Measurements from ENCODE around the gene BIN2.

BIN2 gene

GRCh38 chr12:51253276-51253675 is 70.7 kb downstream of the BIN2 start:
- H3K4me1 ChIP-seq (ENCODE audit: insufficient read depth, low read length): no peaks in the 10 kb centered on the region

DNA sequence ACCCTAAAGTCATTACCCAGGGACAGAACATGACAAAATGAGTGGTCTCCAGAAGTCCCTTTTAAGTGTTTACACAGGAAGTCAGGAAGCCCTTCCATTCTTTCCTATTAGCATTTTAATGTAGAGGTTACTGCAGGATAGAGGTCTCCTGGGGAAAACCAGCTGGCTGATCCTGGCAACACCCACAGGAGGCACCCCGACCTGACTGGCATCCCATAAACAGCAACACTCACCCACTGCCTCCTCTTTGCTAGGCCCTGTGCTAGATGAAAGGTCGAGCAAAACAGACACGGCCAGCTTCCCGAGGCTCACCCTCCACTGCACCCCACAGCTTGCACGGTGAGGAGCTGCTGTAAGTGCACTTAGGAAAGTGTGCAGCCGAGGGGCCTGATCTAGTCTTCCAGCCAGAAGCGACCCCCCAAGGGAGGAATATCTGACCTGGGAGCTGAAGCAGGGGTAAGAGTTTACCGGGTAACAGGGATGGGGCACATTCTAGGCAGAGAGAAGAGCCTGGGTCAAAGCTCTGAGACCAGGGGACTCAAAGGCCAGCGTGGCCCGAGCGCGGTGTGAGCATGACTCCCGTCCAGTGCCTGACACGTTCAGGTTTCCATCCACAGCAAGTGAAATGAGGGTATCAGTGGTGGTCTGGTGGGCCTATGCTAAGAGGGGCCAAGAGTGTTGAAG is 76.3 kb downstream of the BIN2 start:
- H2AFZ ChIP-seq (ENCODE audit: low read depth, low read length): no peak overlapping the region
- no peak overlapping the region for H3K4me3 ChIP-seq (ENCODE audit: low read length)
- peaks cover 11% of the 10 kb centered on the region for H3K36me3 ChIP-seq (ENCODE audit: insufficient read depth, low read length)
- H3K9me3 ChIP-seq (ENCODE audit: low read length): no peaks in the 10 kb centered on the region
- peaks cover 6% of the 10 kb centered on the region for H3K4me1 ChIP-seq (ENCODE audit: insufficient read depth, low read length)
- no peaks in the 10 kb centered on the region for H3K27me3 ChIP-seq (ENCODE audit: insufficient read depth, low read length)

More at GRCh38 chr12:51253276-51253675, 70.7 kb downstream of the BIN2 start:
- Histone ChIP-seq H3K36me3 (ENCODE audit: insufficient read depth, low read length) (no peaks in the 10 kb centered on the region), H3K4me3 (ENCODE audit: low read length) (no peak overlapping the region), H3K9me3 (ENCODE audit: low read length) (no peaks in the 10 kb centered on the region), H2AFZ (ENCODE audit: low read depth, low read length) (no peak overlapping the region), H3K27me3 (ENCODE audit: insufficient read depth, low read length) (no peaks in the 10 kb centered on the region)

DNA sequence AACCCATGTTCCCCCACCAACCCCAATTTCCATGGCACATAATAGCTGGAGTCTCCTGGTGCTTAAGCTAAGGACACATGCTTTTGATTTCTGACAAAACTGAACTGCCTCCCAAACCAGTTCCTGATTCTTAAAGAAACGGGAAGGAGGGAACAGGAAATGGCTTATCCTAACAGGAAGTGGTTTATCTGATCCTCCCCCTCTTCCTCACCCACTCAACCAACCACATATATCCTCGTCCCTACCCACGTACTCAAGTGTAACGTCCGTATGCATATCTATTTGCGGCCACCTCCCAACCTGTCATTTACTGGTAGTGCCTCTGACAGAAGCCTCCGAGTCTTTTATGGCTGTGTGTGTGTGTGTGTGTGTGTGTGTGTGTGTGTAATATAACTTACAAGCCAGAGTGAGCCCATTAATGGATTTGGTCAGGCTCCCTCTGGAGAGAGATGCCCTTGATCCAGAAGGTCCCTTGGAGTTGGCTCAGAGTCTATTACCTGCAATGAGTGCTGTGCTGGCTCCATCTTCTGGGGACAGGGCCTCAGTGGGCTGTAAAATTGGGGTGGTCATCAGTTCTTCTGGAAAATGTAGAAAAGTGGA is 77.6 kb downstream of the BIN2 start:
- no peaks in the 10 kb centered on the region for H3K27me3 ChIP-seq (ENCODE audit: insufficient read depth, low read length)
- H3K4me3 ChIP-seq (ENCODE audit: low read length): no peak overlapping the region
- peaks cover 23% of the 10 kb centered on the region for H3K36me3 ChIP-seq (ENCODE audit: insufficient read depth, low read length)
- no peaks in the 10 kb centered on the region for H3K9me3 ChIP-seq (ENCODE audit: low read length)
- H3K4me1 ChIP-seq (ENCODE audit: insufficient read depth, low read length): peaks cover 6% of the 10 kb centered on the region
- no peak overlapping the region for H2AFZ ChIP-seq (ENCODE audit: low read depth, low read length)

GRCh38 chr12:51245476-51246253 is 78.3 kb downstream of the BIN2 start:
- no peaks in the 10 kb centered on the region for H3K27me3 ChIP-seq (ENCODE audit: insufficient read depth, low read length)
- no peak overlapping the region for H2AFZ ChIP-seq (ENCODE audit: low read depth, low read length)
- peaks cover 6% of the 10 kb centered on the region for H3K4me1 ChIP-seq (ENCODE audit: insufficient read depth, low read length)
- no peak overlapping the region for H3K4me3 ChIP-seq (ENCODE audit: low read length)
- no peaks in the 10 kb centered on the region for H3K9me3 ChIP-seq (ENCODE audit: low read length)
- H3K36me3 ChIP-seq (ENCODE audit: insufficient read depth, low read length): peaks cover 30% of the 10 kb centered on the region

- Histone ChIP-seq H3K36me3 (ENCODE audit: insufficient read depth, low read length) (peaks cover 38% of the 10 kb centered on the region), H3K4me3 (ENCODE audit: low read length) (no peak overlapping the region), H3K4me1 (ENCODE audit: insufficient read depth, low read length) (peaks cover 12% of the 10 kb centered on the region)
Observed at GRCh38 chr12:51244269-51244668, 79.7 kb downstream of the BIN2 start.

GRCh38 chr12:51242876-51243275 is 81.1 kb downstream of the BIN2 start:
- H3K27me3 ChIP-seq (ENCODE audit: insufficient read depth, low read length): no peaks in the 10 kb centered on the region
- no peaks in the 10 kb centered on the region for H3K9me3 ChIP-seq (ENCODE audit: low read length)
- H3K4me3 ChIP-seq (ENCODE audit: low read length): no peak overlapping the region
- peaks cover 18% of the 10 kb centered on the region for H3K4me1 ChIP-seq (ENCODE audit: insufficient read depth, low read length)
- H3K36me3 ChIP-seq (ENCODE audit: insufficient read depth, low read length): peaks cover 38% of the 10 kb centered on the region
- no peak overlapping the region for H2AFZ ChIP-seq (ENCODE audit: low read depth, low read length)

More at GRCh38 chr12:51244269-51244668, 79.7 kb downstream of the BIN2 start:
- no peak overlapping the region for H2AFZ ChIP-seq (ENCODE audit: low read depth, low read length)
- no peaks in the 10 kb centered on the region for H3K27me3 ChIP-seq (ENCODE audit: insufficient read depth, low read length)
- no peaks in the 10 kb centered on the region for H3K9me3 ChIP-seq (ENCODE audit: low read length)

DNA sequence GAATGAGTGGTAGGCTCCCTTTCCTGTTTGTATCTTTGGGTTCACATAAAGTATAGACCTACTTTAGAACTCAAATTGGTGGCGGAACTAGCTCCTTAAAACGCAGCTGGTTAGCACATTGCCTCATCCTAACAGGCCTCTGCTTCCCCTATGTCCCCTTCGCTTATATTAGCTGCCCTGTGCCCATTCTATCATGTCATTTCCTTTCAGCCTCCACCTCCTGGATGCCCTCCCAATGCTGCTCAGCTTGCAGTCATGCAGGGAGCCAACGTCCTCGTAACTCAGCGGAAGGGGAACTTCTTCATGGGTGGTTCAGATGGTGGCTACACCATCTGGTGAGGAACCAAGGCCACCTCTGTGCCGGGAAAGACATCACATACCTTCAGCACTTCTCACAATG is 81.9 kb downstream of the BIN2 start:
- H2AFZ ChIP-seq (ENCODE audit: low read depth, low read length): no peak overlapping the region
- H3K36me3 ChIP-seq (ENCODE audit: insufficient read depth, low read length): peaks cover 38% of the 10 kb centered on the region
- no peaks in the 10 kb centered on the region for H3K9me3 ChIP-seq (ENCODE audit: low read length)
- no peak overlapping the region for H3K4me3 ChIP-seq (ENCODE audit: low read length)
- H3K27me3 ChIP-seq (ENCODE audit: insufficient read depth, low read length): no peaks in the 10 kb centered on the region
- H3K4me1 ChIP-seq (ENCODE audit: insufficient read depth, low read length): peaks cover 12% of the 10 kb centered on the region

DNA sequence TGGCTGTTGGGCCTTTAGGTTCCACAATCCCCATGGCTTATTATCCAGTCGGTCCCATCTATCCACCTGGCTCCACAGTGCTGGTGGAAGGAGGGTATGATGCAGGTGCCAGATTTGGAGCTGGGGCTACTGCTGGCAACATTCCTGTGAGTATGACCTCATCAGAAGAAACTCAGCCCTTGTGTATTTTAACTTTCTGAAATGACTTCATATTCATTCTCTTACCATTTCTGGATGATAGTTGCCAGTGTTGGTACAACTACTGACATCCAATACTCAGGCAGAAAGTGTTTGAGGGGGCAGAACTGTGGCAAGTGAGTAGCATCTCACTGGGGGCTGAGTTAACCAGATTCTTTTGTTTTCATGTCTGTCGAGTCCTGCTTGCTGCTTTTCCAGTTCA is 83.0 kb downstream of the BIN2 start:
- H3K36me3 ChIP-seq (ENCODE audit: insufficient read depth, low read length): peaks cover 38% of the 10 kb centered on the region

GRCh38 chr12:51238510-51239334 is 85.3 kb downstream of the BIN2 start, which contains the start of gene DAZAP2:
DAZAP2 (plus strand) TSS chr12:51238826; CDS start chr12:51238908, 82 bp downstream.
- peaks cover 12% of the 10 kb centered on the region for H3K4me1 ChIP-seq (ENCODE audit: insufficient read depth, low read length)
- no peaks in the 10 kb centered on the region for H3K27me3 ChIP-seq (ENCODE audit: insufficient read depth, low read length)
- H3K9me3 ChIP-seq (ENCODE audit: low read length): no peaks in the 10 kb centered on the region
- peaks cover 32% of the 10 kb centered on the region for H3K36me3 ChIP-seq (ENCODE audit: insufficient read depth, low read length)
- peak within 1 kb of the TSS; percentile 86 for H2AFZ ChIP-seq (ENCODE audit: low read depth, low read length)
- H3K4me3 ChIP-seq (ENCODE audit: low read length): peak within 1 kb of the TSS; percentile 98

More for the DNA sequence above, 83.0 kb downstream of the BIN2 start:
- H3K4me3 ChIP-seq (ENCODE audit: low read length): no peak overlapping the region
- H3K4me1 ChIP-seq (ENCODE audit: insufficient read depth, low read length): peaks cover 12% of the 10 kb centered on the region
- H3K27me3 ChIP-seq (ENCODE audit: insufficient read depth, low read length): no peaks in the 10 kb centered on the region
- no peaks in the 10 kb centered on the region for H3K9me3 ChIP-seq (ENCODE audit: low read length)
- no peak overlapping the region for H2AFZ ChIP-seq (ENCODE audit: low read depth, low read length)

DNA sequence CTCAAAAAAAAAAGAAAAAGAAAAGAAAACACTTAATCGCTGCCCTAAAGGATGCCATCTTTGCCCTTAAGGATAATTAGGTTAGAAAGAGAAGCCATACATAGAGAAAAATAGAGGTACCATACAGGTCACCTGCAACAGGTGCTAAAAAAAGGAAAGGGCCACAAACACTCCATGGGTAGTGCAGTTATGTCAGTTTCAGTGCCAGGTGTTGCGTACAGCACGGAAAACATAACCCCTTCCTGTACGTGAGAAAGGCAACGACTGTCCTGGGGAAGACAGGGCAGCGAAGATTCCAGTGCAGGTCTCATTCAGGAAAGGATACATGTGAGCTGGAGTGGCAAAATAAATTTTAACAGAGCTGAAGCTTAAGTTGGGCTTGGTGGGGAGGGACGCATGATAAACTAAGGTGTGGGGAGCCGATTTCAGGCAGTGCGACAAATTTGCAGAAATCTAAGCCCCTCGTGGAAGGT is 85.9 kb downstream of the BIN2 start:
- Histone ChIP-seq H2AFZ (ENCODE audit: low read depth, low read length) (peak overlapping the region; percentile 65), H3K4me1 (ENCODE audit: insufficient read depth, low read length) (peaks cover 12% of the 10 kb centered on the region), H3K4me3 (ENCODE audit: low read length) (peak overlapping the region; percentile 98), H3K36me3 (ENCODE audit: insufficient read depth, low read length) (peaks cover 30% of the 10 kb centered on the region), H3K9me3 (ENCODE audit: low read length) (no peaks in the 10 kb centered on the region), H3K27me3 (ENCODE audit: insufficient read depth, low read length) (no peaks in the 10 kb centered on the region)

- Histone ChIP-seq H3K9me3 (ENCODE audit: low read length) (no peaks in the 10 kb centered on the region), H3K36me3 (ENCODE audit: insufficient read depth, low read length) (no peaks in the 10 kb centered on the region), H3K4me1 (ENCODE audit: insufficient read depth, low read length) (peaks cover 6% of the 10 kb centered on the region), H3K4me3 (ENCODE audit: low read length) (no peak overlapping the region), H3K27me3 (ENCODE audit: insufficient read depth, low read length) (no peaks in the 10 kb centered on the region), H2AFZ (ENCODE audit: low read depth, low read length) (no peak overlapping the region)
Observed at GRCh38 chr12:51234530-51234929, 89.4 kb downstream of the BIN2 start.

DNA sequence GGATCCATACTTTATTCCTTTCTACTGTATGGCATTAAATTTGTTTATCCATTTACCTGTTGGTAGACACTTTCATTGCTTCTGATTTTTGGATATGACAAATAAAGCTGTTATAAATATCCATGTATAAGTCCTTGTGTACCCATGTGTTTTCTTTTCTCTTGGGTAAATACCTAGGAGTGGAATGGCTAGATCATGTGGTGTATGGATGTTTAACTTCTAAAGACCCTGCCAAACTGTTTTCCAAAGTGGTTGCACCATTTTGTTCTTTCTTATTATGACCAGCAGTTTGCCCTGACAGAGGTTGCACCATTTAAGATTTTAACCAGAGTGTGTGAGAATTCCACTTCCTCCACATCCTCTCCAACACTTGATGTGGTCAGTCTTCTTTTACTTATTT is 91.3 kb downstream of the BIN2 start:
- H3K36me3 ChIP-seq (ENCODE audit: insufficient read depth, low read length): no peaks in the 10 kb centered on the region
- H3K9me3 ChIP-seq (ENCODE audit: low read length): no peaks in the 10 kb centered on the region
- H3K4me3 ChIP-seq (ENCODE audit: low read length): no peak overlapping the region
- no peaks in the 10 kb centered on the region for H3K27me3 ChIP-seq (ENCODE audit: insufficient read depth, low read length)
- H2AFZ ChIP-seq (ENCODE audit: low read depth, low read length): no peak overlapping the region
- no peaks in the 10 kb centered on the region for H3K4me1 ChIP-seq (ENCODE audit: insufficient read depth, low read length)
